A549 (cell line): ENCODE data around the gene DCN. TPM values are rescaled to one million over a fixed set of nuclear protein-coding genes. Genes with fewer than 3 reads are reported as not detected.

Experiments used
- ATAC-seq, 2 experiments: fragments of 200-7000 bp in 1 of 2; fragments of >200 bp in 1 of 2; cut with Nextera tagmentation in 1 of 2; cut with Tn5 transposase in 1 of 2; 3 replicates each; pipeline versions ENCODE4 v1.8.0 to v1.9.1; 2018 to 2020; ENCODE audit warnings: mild to moderate bottlenecking in 1 of 2, moderate library complexity in 1 of 2
- CTCF ChIA-PET: fragments of 300-600 bp; sonication (Branson Sonifier 250); formaldehyde crosslinking; extraction: SDS; loops from one replicate; lab custom pipeline; 2021; ENCODE audit warnings: antibody characterized with exemption, inconsistent platforms; lab: Yijun Ruan, JAX
- POLR2A ChIA-PET: fragments of 350-600 bp; formaldehyde crosslinking; extraction: SDS; loops from one replicate; lab custom pipeline; 2021; ENCODE audit warnings: antibody characterized with exemption, inconsistent platforms; lab: Yijun Ruan, JAX
- DNase-seq, 2 experiments: peaks; one replicate each; pipeline versions ENCODE4 v3.0.0 to v3.0.0-alpha.2; 2011 to 2016; ENCODE audit warnings: low read depth in 1 of 2, low spot score in 1 of 2
- FAIRE-seq: peaks from 2 replicates; lab custom pipeline; 2011; peaks lifted over from hg19 to GRCh38; lab: Jason Lieb, UNC
- H3K27ac ChIP-seq, 2 experiments: fragments of >200 bp; sonication (Bioruptor Twin); formaldehyde crosslinking; 3 replicates each; pipeline ENCODE4 v1.5.1; 2016 to 2017
- H3K4me1 ChIP-seq: fragments of >200 bp; sonication (Bioruptor Twin); formaldehyde crosslinking; 3 replicates; pipeline ENCODE4 v1.6.1; 2016
- H3K4me2 ChIP-seq: fragments of >200 bp; sonication (Bioruptor Twin); formaldehyde crosslinking; 3 replicates; pipeline ENCODE4 v1.6.1; 2016
- H3K4me3 ChIP-seq: fragments of >200 bp; sonication (Bioruptor Twin); formaldehyde crosslinking; 3 replicates; pipeline ENCODE4 v1.5.1; 2016
- H3K9me3 ChIP-seq: fragments of >200 bp; sonication (Bioruptor Twin); formaldehyde crosslinking; 3 replicates; pipeline ENCODE4 v1.6.1; 2016
- BCL3 ChIP-seq: fragments of >200 bp; sonication (Bioruptor Twin); formaldehyde crosslinking; IDR thresholded peaks from 3 replicates; pipeline ENCODE4 v1.6.1; 2016
- CBX8 ChIP-seq: fragments of 200-600 bp; sonication (generic); IDR thresholded peaks from 2 replicates; pipeline ENCODE4 v1.6.1; 2016
- CEBPB ChIP-seq, 2 experiments: fragments of >200 bp in 1 of 2; sonication (Bioruptor Twin) in 1 of 2; formaldehyde crosslinking in 1 of 2; IDR thresholded peaks; 2 replicates each; pipeline ENCODE4 v1.6.1; 2012 to 2016
- CTCF ChIP-seq: fragments of >200 bp; sonication (Bioruptor Twin); formaldehyde crosslinking; IDR thresholded peaks from 3 replicates; pipeline ENCODE4 v1.5.1; 2016
- E2F6 ChIP-seq: IDR thresholded peaks from 2 replicates; pipeline ENCODE4 v1.6.1; 2012; ENCODE audit warnings: low read depth, borderline replicate concordance
- EHMT2 ChIP-seq: fragments of 200-600 bp; sonication (generic); IDR thresholded peaks from 2 replicates; pipeline ENCODE4 v1.6.1; 2016; ENCODE audit warnings: antibody characterized with exemption, low read depth, mild to moderate bottlenecking, moderate library complexity
- ELK1 ChIP-seq: fragments of 150-350 bp; IDR thresholded peaks from 2 replicates; pipeline ENCODE4 v1.6.1; 2014; ENCODE audit warnings: low read depth, mild to moderate bottlenecking, low read length
- FOXS1 ChIP-seq: fragments of 250-450 bp; sonication (Bioruptor Pico); IDR thresholded peaks from 2 replicates; pipeline ENCODE4 v1.5.0; 2020; ENCODE audit warnings: mild to moderate bottlenecking, moderate library complexity
- GATA3 ChIP-seq: IDR thresholded peaks from 2 replicates; pipeline ENCODE4 v1.6.1; 2012; ENCODE audit warnings: borderline replicate concordance
- HDAC2 ChIP-seq: fragments of 200-600 bp; sonication (generic); IDR thresholded peaks from 2 replicates; pipeline ENCODE4 v1.6.1; 2016
- HOXA7 ChIP-seq: fragments of 250-450 bp; sonication (Bioruptor Pico); IDR thresholded peaks from 2 replicates; pipeline ENCODE4 v1.5.0; 2020; ENCODE audit warnings: mild to moderate bottlenecking, moderate library complexity
- HOXB5 ChIP-seq: fragments of 250-450 bp; sonication (Bioruptor Pico); IDR thresholded peaks from 2 replicates; pipeline ENCODE4 v1.5.0; 2020; ENCODE audit warnings: mild to moderate bottlenecking, moderate library complexity
- JUNB ChIP-seq: fragments of >200 bp; sonication (Bioruptor Twin); formaldehyde crosslinking; IDR thresholded peaks from 2 replicates; pipeline ENCODE4 v1.6.1; 2016
- MAX ChIP-seq: IDR thresholded peaks from 2 replicates; pipeline ENCODE4 v1.6.1; 2012
- NPAS2 ChIP-seq: fragments of 250-450 bp; sonication (Bioruptor Pico); IDR thresholded peaks from 2 replicates; pipeline ENCODE4 v1.8.0; 2022; ENCODE audit warnings: mild to moderate bottlenecking, moderate library complexity, borderline replicate concordance
- RNF2 ChIP-seq: fragments of 200-600 bp; sonication (generic); IDR thresholded peaks from 2 replicates; pipeline ENCODE4 v1.6.1; 2016; ENCODE audit warnings: low read depth, mild to moderate bottlenecking, antibody characterized with exemption, moderate library complexity, borderline replicate concordance
- SMC3 ChIP-seq: fragments of >200 bp; sonication (Bioruptor Twin); formaldehyde crosslinking; IDR thresholded peaks from 3 replicates; pipeline ENCODE4 v1.6.1; 2018; ENCODE audit warnings: inconsistent platforms
- SREBF2 ChIP-seq: fragments of 450-650 bp; IDR thresholded peaks from 2 replicates; pipeline ENCODE4 v1.6.1; 2014; ENCODE audit warnings: mild to moderate bottlenecking, moderate library complexity
- ZSCAN20 ChIP-seq: fragments of 250-450 bp; sonication (Bioruptor Pico); IDR thresholded peaks from 2 replicates; pipeline ENCODE4 v1.8.0; 2022; ENCODE audit warnings: mild to moderate bottlenecking, moderate library complexity
- WGBS: methylation state at CpG from one replicate; pipeline ENCODE4 v1.1.6; 2017; ENCODE audit errors: missing lambda C conversion rate; 5-methylcytosine and 5-hydroxymethylcytosine counted together
- polyA plus RNA-seq, 4 experiments: library from polyadenylated mRNA; depleted of rRNA in 3 of 4; stranded (reverse); fragments of >200 nt; fragmentation: RNase III in 1 of 4; extraction: RNeasy Plus Mini Kit Qiagen cat#74134 plus additional on column Dnase treatment in 1 of 4; gene quantifications; 2 replicates in 3 of 4; 3 replicates in 1 of 4; pipeline ENCODE4 v1.2.3, GENCODE V29; 2011 to 2017

The DCN gene
- polyA plus RNA-seq, 2 of the 4 experiments (the other 2 are of a cell fraction) = 1.0 TPM; not detected in 1

- TF ChIP-seq EHMT2 (no peak), E2F6 (no peak), NPAS2 (CRISPR knock-in tag) (no peak)
Observed at GRCh38 chr12:91094957-91095356, 87.7 kb downstream of the DCN start (continued).

- ChIA-PET POLR2A (no interaction called here), CTCF (interaction anchor here (0.6 kb wide), 1 partner anchor 15 kb away, joined by 3 read pairs; no protein-coding TSS in a partner anchor)
- Histone ChIP-seq H3K4me3 (no peak overlapping the region), H3K4me2 (0 out of 3 replicates have a peak overlapping the region, but pooled peaks have one; percentile 14), H3K4me1 (no peaks in the 10 kb centered on the region), H3K9me3 (no peaks in the 10 kb centered on the region; the same call in 2 of the 3 replicates), H3K27ac (no peak overlapping the region)
- TF ChIP-seq ELK1 (no peak), HOXB5 (CRISPR knock-in tag) (no peak), RNF2 (no peak), E2F6 (no peak), ZSCAN20 (CRISPR knock-in tag) (no peak), FOXS1 (CRISPR knock-in tag) (no peak), CTCF (no peak), CBX8 (no peak), MAX (no peak), SMC3 (no peak), HDAC2 (no peak), BCL3 (no peak), SREBF2 (no peak), GATA3 (no peak), JUNB (no peak), CEBPB (IDR thresholded peaks at IDR 0.05) (no peak)
- FAIRE-seq = peak; percentile 13
- DNase-seq = no peak
- no peak for ATAC-seq
Observed at GRCh38 chr12:91094032-91094662, 88.5 kb downstream of the DCN start.

GRCh38 chr12:91093341-91093740, 89.3 kb downstream of the DCN start:
- H3K4me1 ChIP-seq = no peaks in the 10 kb centered on the region
- no peaks in the 10 kb centered on the region; the same call in 2 of the 3 replicates for H3K9me3 ChIP-seq
- DNase-seq (no peak), FAIRE-seq (no peak)
- H3K4me2 ChIP-seq = no peak overlapping the region
- CTCF ChIA-PET = interaction anchor here (0.6 kb wide), 1 partner anchor 16 kb away, joined by 3 read pairs; no protein-coding TSS in a partner anchor
- 80% methylated on average over 4 of the region's 4 CpGs for WGBS
- no peak overlapping the region for H3K27ac ChIP-seq
- POLR2A ChIA-PET = no interaction called here
- no peak overlapping the region for H3K4me3 ChIP-seq
- no peak for TF ChIP-seq HOXA7 (CRISPR knock-in tag)
- TF ChIP-seq, all 56 proteins: peak for 0
- no peak for ATAC-seq
